ENCODE results near the gene IFI35.
"Not testable (repeated sequence)": the region's sequence is repeated elsewhere in the genome, so short reads cannot be mapped to it uniquely, and the experiment has no call there.

Gene IFI35

GRCh38 chr17:43039646-43040045 is 33.1 kb downstream of the IFI35 start:
- FAIRE-seq (no peak), DNase-seq (ENCODE audit: insufficient read length, low spot score) (no peak)
- TF ChIP-seq CTCF (IDR thresholded peaks at IDR 0.05; ENCODE audit: insufficient read depth, missing control alignments) = no peak

- TF ChIP-seq CTCF (IDR thresholded peaks at IDR 0.05; ENCODE audit: insufficient read depth, missing control alignments) = no peak
- FAIRE-seq = no peak
- no peak for DNase-seq (ENCODE audit: insufficient read length, low spot score)
Observed at GRCh38 chr17:43040655-43041054, 34.1 kb downstream of the IFI35 start.

- DNase-seq (ENCODE audit: insufficient read length, low spot score) (no peak), FAIRE-seq (no peak)
- TF ChIP-seq CTCF (IDR thresholded peaks at IDR 0.05; ENCODE audit: insufficient read depth, missing control alignments) = peak; percentile 2
Observed at GRCh38 chr17:43042025-43042628, 35.5 kb downstream of the IFI35 start.

- DNase-seq (ENCODE audit: insufficient read length, low spot score) (no peak), FAIRE-seq (no peak)
- TF ChIP-seq CTCF (IDR thresholded peaks at IDR 0.05; ENCODE audit: insufficient read depth, missing control alignments) = no peak
Observed at GRCh38 chr17:43043307-43043706, 36.7 kb downstream of the IFI35 start.

- no peak for TF ChIP-seq CTCF (IDR thresholded peaks at IDR 0.05; ENCODE audit: insufficient read depth, missing control alignments)
- no peak for DNase-seq (ENCODE audit: insufficient read length, low spot score)
- FAIRE-seq = no peak
Observed at GRCh38 chr17:43044024-43044423, 37.4 kb downstream of the IFI35 start.

GRCh38 chr17:43051969-43052368 is 45.4 kb downstream of the IFI35 start:
- no peak for TF ChIP-seq CTCF (IDR thresholded peaks at IDR 0.05; ENCODE audit: insufficient read depth, missing control alignments)
- no peak for FAIRE-seq
- DNase-seq (ENCODE audit: insufficient read length, low spot score) = no peak

- DNase-seq (ENCODE audit: insufficient read length, low spot score); FAIRE-seq: not testable (repeated sequence)
Observed at GRCh38 chr17:43053008-43053407, 46.4 kb downstream of the IFI35 start.

GRCh38 chr17:43056051-43056450 is 49.5 kb downstream of the IFI35 start:
- TF ChIP-seq CTCF (IDR thresholded peaks at IDR 0.05; ENCODE audit: insufficient read depth, missing control alignments) = no peak
- FAIRE-seq = no peak

More at GRCh38 chr17:43056051-43056450, 49.5 kb downstream of the IFI35 start:
- DNase-seq (ENCODE audit: insufficient read length, low spot score) = no peak
